KG1 (cell line): Measurements from ENCODE around the gene SMYD3.
"Not testable (repeated sequence)": the region's sequence is repeated elsewhere in the genome, so short reads cannot be mapped to it uniquely, and the experiment has no call there.

Experiments
- DNase-seq: peaks from one replicate; lab custom pipeline; 2025; lab: John Stamatoyannopoulos, UW

Gene SMYD3

GRCh38 chr1:245770156-245770555 lies 736.9 kb downstream of the SMYD3 start:
- no peak for DNase-seq

GRCh38 chr1:245768596-245768995 lies 738.5 kb downstream of the SMYD3 start:
- DNase-seq, result no peak

GRCh38 chr1:245765230-245766000 lies 741.7 kb downstream of the SMYD3 start:
- DNase-seq, result no peak

- DNase-seq, result no peak
These were observed 743.2 kb downstream of the SMYD3 start for GRCh38 chr1:245763873-245764331.

GRCh38 chr1:245762396-245762910 lies 744.6 kb downstream of the SMYD3 start:
- DNase-seq, result no peak

- DNase-seq, result no peak
These were observed 746.8 kb downstream of the SMYD3 start for GRCh38 chr1:245760301-245760700.

GRCh38 chr1:245754463-245754961 lies 752.6 kb downstream of the SMYD3 start:
- no peak for DNase-seq

GRCh38 chr1:245753807-245754206 lies 753.3 kb downstream of the SMYD3 start:
- DNase-seq, result no peak

GRCh38 chr1:245752561-245752960 lies 754.5 kb downstream of the SMYD3 start:
- DNase-seq, result no peak

GRCh38 chr1:245751726-245752470 lies 755.2 kb downstream of the SMYD3 start:
- DNase-seq, result no peak

- DNase-seq, result no peak
These were observed 756.0 kb downstream of the SMYD3 start for GRCh38 chr1:245751116-245751515.

- no peak for DNase-seq
These were observed 756.8 kb downstream of the SMYD3 start for GRCh38 chr1:245750261-245750660.

GRCh38 chr1:245749053-245749452 lies 758.0 kb downstream of the SMYD3 start:
- DNase-seq, result no peak

- no peak for DNase-seq
These were observed 758.4 kb downstream of the SMYD3 start for GRCh38 chr1:245748646-245749045.

- DNase-seq, result no peak
These were observed 758.8 kb downstream of the SMYD3 start for GRCh38 chr1:245748240-245748639.

GRCh38 chr1:245742896-245743295 lies 764.2 kb downstream of the SMYD3 start:
- no peak for DNase-seq

- not testable (repeated sequence) for DNase-seq
These were observed 766.7 kb downstream of the SMYD3 start for GRCh38 chr1:245740336-245740735.

- no peak for DNase-seq
These were observed 776.3 kb downstream of the SMYD3 start for GRCh38 chr1:245730801-245731200.

- DNase-seq, result not testable (repeated sequence)
These were observed 779.0 kb downstream of the SMYD3 start for GRCh38 chr1:245728035-245728434.

- DNase-seq, result no peak
These were observed 785.6 kb downstream of the SMYD3 start for GRCh38 chr1:245721488-245721887.

- no peak for DNase-seq
These were observed 788.1 kb downstream of the SMYD3 start for GRCh38 chr1:245718951-245719350.

GRCh38 chr1:245718123-245718522 lies 789.0 kb downstream of the SMYD3 start:
- DNase-seq, result no peak

GRCh38 chr1:245717611-245718010 lies 789.5 kb downstream of the SMYD3 start:
- DNase-seq, result no peak
